OCI-LY1 (cell line): ENCODE data around the gene RELB.

Source experiments
- EZH2 ChIP-seq: fragments of 200-600 bp; sonication (generic), shearing (Covaris generic); IDR thresholded peaks from 2 replicates; pipeline ENCODE4 v1.8.0; 2017; ENCODE audit warnings: borderline replicate concordance, mixed run types, mild to moderate bottlenecking, antibody characterized with exemption, low read length, moderate library complexity, mixed read lengths
- TF ChIP-seq, protein P1 (sequence below): fragments of 200-600 bp; sonication (generic), shearing (Covaris generic); IDR thresholded peaks from 2 replicates; pipeline ENCODE4 v1.5.1; 2017; ENCODE audit warnings: mild to moderate bottlenecking, antibody characterized with exemption, low read length, moderate library complexity, mixed read lengths

DNA sequence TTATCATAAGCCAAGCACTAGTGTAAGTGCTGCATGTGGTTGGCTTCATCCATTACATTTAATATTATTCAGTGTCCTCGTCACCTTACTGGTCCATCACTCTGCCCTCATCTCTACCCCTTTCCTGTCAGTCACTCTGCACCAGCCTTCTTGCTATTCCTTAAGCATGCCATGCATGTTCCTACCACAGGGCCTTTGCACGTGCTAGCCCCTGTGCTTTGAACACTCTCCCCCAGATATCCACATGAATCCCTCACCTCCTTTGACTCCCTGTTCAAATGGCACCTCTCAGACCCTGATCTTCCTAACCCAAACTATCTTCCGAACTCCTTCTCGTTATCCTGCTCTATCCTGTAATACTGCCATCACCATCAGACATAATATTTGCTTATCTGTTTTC, 3.2 kb upstream of the RELB start:
- TF ChIP-seq, protein P1, sequence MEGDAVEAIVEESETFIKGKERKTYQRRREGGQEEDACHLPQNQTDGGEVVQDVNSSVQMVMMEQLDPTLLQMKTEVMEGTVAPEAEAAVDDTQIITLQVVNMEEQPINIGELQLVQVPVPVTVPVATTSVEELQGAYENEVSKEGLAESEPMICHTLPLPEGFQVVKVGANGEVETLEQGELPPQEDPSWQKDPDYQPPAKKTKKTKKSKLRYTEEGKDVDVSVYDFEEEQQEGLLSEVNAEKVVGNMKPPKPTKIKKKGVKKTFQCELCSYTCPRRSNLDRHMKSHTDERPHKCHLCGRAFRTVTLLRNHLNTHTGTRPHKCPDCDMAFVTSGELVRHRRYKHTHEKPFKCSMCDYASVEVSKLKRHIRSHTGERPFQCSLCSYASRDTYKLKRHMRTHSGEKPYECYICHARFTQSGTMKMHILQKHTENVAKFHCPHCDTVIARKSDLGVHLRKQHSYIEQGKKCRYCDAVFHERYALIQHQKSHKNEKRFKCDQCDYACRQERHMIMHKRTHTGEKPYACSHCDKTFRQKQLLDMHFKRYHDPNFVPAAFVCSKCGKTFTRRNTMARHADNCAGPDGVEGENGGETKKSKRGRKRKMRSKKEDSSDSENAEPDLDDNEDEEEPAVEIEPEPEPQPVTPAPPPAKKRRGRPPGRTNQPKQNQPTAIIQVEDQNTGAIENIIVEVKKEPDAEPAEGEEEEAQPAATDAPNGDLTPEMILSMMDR, result no peak
- TF ChIP-seq EZH2, result no peak
